Measurements from ENCODE around the gene ABI3. TPM values are rescaled to one million over a fixed set of nuclear protein-coding genes. Genes with fewer than 3 reads are reported as not detected.

ABI3 gene
- total and polyA plus RNA-seq, 4 experiments from 2014 or later, result 9.5 to 24.5 (median 12.9) TPM

GRCh38 chr17:49227436-49228261 lies 17.1 kb downstream of the ABI3 start:
- Mint-ChIP-seq H3K4me1 (peaks cover 17 to 45% (median 27%) of the 10 kb centered on the region in 4 donors), H3K27ac (peak overlapping the region in 2 of 7 donors; percentile 78 to 85), H3K9me3 (no peaks in the 10 kb centered on the region), H3K27me3 (peaks cover 10 to 12% of the 10 kb centered on the region in 2 donors), H3K36me3 (peaks cover 0 to 6% of the 10 kb centered on the region in 2 donors), H3K4me3 (peak overlapping the region in 3 of 8 donors; percentile 24 to 67 (median 29))
- Histone ChIP-seq H3K27ac (ENCODE audit: low read depth, low read length) (no peak overlapping the region), H3K4me1 (ENCODE audit: insufficient read depth, low read length) (peaks cover 44% of the 10 kb centered on the region), H3K9me3 (ENCODE audit: control insufficient read depth in 1 of 2, low read length in 2 of 2) (no peaks in the 10 kb centered on the region), H3K27me3 (ENCODE audit: insufficient read depth, low read length) (peaks cover 16% of the 10 kb centered on the region), H3K36me3 (ENCODE audit: insufficient read depth, low read length) (no peaks in the 10 kb centered on the region), H3K4me3 (ENCODE audit: low read length in 2 of 2) (no peak overlapping the region)
- intact Hi-C loops (cut with micrococcal nuclease), result loop anchor here (1.0 to 2.0 kb wide), 3 partner anchors 35 to 549 kb away; no protein-coding TSS in a partner anchor
- POLR2A ChIA-PET (ENCODE audit: partially characterized antibody), result interaction anchor here (1.3 to 4.8 kb wide), 4 partner anchors 12 to 47 kb away, joined by 4 to 82 read pairs (median 8); partner anchors contain the start of genes ABI3 and GNGT2
- peak; percentile 61 to 73 (median 70) for DNase-seq
- CTCF ChIA-PET (ENCODE audit: partially characterized antibody), result interaction anchor here (0.7 to 13.8 kb wide), 24 partner anchors 9 to 180 kb away, joined by 3 to 315 read pairs (median 4); partner anchors contain the start of genes ABI3 and GNGT2

- H3K27me3 ChIP-seq (ENCODE audit: insufficient read depth, low read length), result peaks cover 16% of the 10 kb centered on the region
- no peaks in the 10 kb centered on the region for H3K36me3 Mint-ChIP-seq
- H3K36me3 ChIP-seq (ENCODE audit: insufficient read depth, low read length), result no peaks in the 10 kb centered on the region
- ChIA-PET CTCF (ENCODE audit: partially characterized antibody) (interaction anchor here (0.6 to 13.8 kb wide), 12 partner anchors 10 to 206 kb away, joined by 3 to 315 read pairs (median 6); no protein-coding TSS in a partner anchor), POLR2A (ENCODE audit: partially characterized antibody) (interaction anchor here (1.4 to 2.8 kb wide), 4 partner anchors 11 to 49 kb away, joined by 5 to 24 read pairs (median 6); partner anchors contain the start of genes ABI3 and GNGT2)
- H3K4me3 Mint-ChIP-seq, result peak overlapping the region; percentile 43 to 79 (median 64)
- H3K27me3 Mint-ChIP-seq, result peaks cover 10 to 12% of the 10 kb centered on the region in 2 donors
- peak overlapping the region in 5 of 7 donors; percentile 8 to 74 (median 61) for H3K27ac Mint-ChIP-seq
- H3K4me3 ChIP-seq (ENCODE audit: low read length in 2 of 2), result no peak overlapping the region
- H3K9me3 Mint-ChIP-seq, result no peaks in the 10 kb centered on the region
- no peaks in the 10 kb centered on the region for H3K9me3 ChIP-seq (ENCODE audit: control insufficient read depth in 1 of 2, low read length in 2 of 2)
- no peak for DNase-seq
- H3K4me1 ChIP-seq (ENCODE audit: insufficient read depth, low read length), result peaks cover 28% of the 10 kb centered on the region
- intact Hi-C loops (cut with micrococcal nuclease), result loop anchor here (2.0 kb wide), 1 partner anchor 550 kb away; no protein-coding TSS in a partner anchor
- H3K27ac ChIP-seq (ENCODE audit: low read depth, low read length), result no peak overlapping the region
- peaks cover 11 to 29% (median 18%) of the 10 kb centered on the region in 4 donors for H3K4me1 Mint-ChIP-seq
Measured at GRCh38 chr17:49229076-49229804, 18.7 kb downstream of the ABI3 start.

- peaks cover 7 to 12% of the 10 kb centered on the region in 2 donors for H3K27me3 Mint-ChIP-seq
- peak overlapping the region; percentile 64 to 95 (median 83) for H3K4me3 Mint-ChIP-seq
- H3K4me1 Mint-ChIP-seq, result peaks cover 8 to 24% (median 13%) of the 10 kb centered on the region in 4 donors
- peak overlapping the region; percentile 62 to 88 for H3K4me3 ChIP-seq (ENCODE audit: low read length in 2 of 2)
- ChIA-PET POLR2A (ENCODE audit: partially characterized antibody) (interaction anchor here (0.7 to 2.8 kb wide), 5 partner anchors 12 to 321 kb away, joined by 3 to 24 read pairs (median 5); partner anchors contain the start of genes ABI3 and GNGT2), CTCF (ENCODE audit: partially characterized antibody) (interaction anchor here (0.7 to 13.8 kb wide), 7 partner anchors 10 to 327 kb away, joined by 3 to 315 read pairs (median 6); no protein-coding TSS in a partner anchor)
- intact Hi-C loops (cut with micrococcal nuclease), result loop anchor here (2.0 kb wide), 1 partner anchor 551 kb away; no protein-coding TSS in a partner anchor
- DNase-seq, result no peak
- peak overlapping the region in 6 of 7 donors; percentile 8 to 74 (median 67) for H3K27ac Mint-ChIP-seq
- H3K9me3 Mint-ChIP-seq, result no peaks in the 10 kb centered on the region
- no peak overlapping the region for H3K27ac ChIP-seq (ENCODE audit: low read depth, low read length)
- peaks cover 22% of the 10 kb centered on the region for H3K4me1 ChIP-seq (ENCODE audit: insufficient read depth, low read length)
- peaks cover 16% of the 10 kb centered on the region for H3K27me3 ChIP-seq (ENCODE audit: insufficient read depth, low read length)
- H3K9me3 ChIP-seq (ENCODE audit: control insufficient read depth in 1 of 2, low read length in 2 of 2), result no peaks in the 10 kb centered on the region
- no peaks in the 10 kb centered on the region for H3K36me3 ChIP-seq (ENCODE audit: insufficient read depth, low read length)
- no peaks in the 10 kb centered on the region for H3K36me3 Mint-ChIP-seq
Measured at GRCh38 chr17:49229805-49230600, 19.5 kb downstream of the ABI3 start.

- ChIA-PET POLR2A (ENCODE audit: partially characterized antibody) (interaction anchor here (0.7 to 2.8 kb wide), 4 partner anchors 15 to 322 kb away, joined by 3 to 24 read pairs (median 4); partner anchors contain the start of genes ABI3 and GNGT2), CTCF (ENCODE audit: partially characterized antibody) (interaction anchor here (1.0 to 13.8 kb wide), 4 partner anchors 39 to 326 kb away, joined by 3 to 315 read pairs (median 62); no protein-coding TSS in a partner anchor)
- Histone ChIP-seq H3K4me1 (ENCODE audit: insufficient read depth, low read length) (peaks cover 17% of the 10 kb centered on the region), H3K36me3 (ENCODE audit: insufficient read depth, low read length) (no peaks in the 10 kb centered on the region), H3K4me3 (ENCODE audit: low read length in 2 of 2) (peak within 1 kb of the TSS; percentile 62 to 88), H3K27ac (ENCODE audit: low read depth, low read length) (no peak within 1 kb of the TSS), H3K9me3 (ENCODE audit: control insufficient read depth in 1 of 2, low read length in 2 of 2) (no peaks in the 10 kb centered on the region), H3K27me3 (ENCODE audit: insufficient read depth, low read length) (peaks cover 16% of the 10 kb centered on the region)
- Mint-ChIP-seq H3K36me3 (no peaks in the 10 kb centered on the region), H3K27ac (peak within 1 kb of the TSS; percentile 35 to 96 (median 78)), H3K9me3 (no peaks in the 10 kb centered on the region), H3K4me1 (peaks cover 8 to 24% (median 13%) of the 10 kb centered on the region in 4 donors), H3K27me3 (peaks cover 7 to 12% of the 10 kb centered on the region in 2 donors), H3K4me3 (peak within 1 kb of the TSS; percentile 81 to 95 (median 86))
- peak; percentile 83 to 87 (median 84) for DNase-seq
- intact Hi-C loops (cut with micrococcal nuclease), result no loop called here
Measured at GRCh38 chr17:49230636-49231562, 20.4 kb downstream of the ABI3 start, which contains the start of gene PHOSPHO1. PHOSPHO1 (minus strand) TSS chr17:49230787; CDS start chr17:49226691, 4,096 bp downstream.

- H3K27ac Mint-ChIP-seq, result peak overlapping the region in 3 of 7 donors; percentile 37 to 90 (median 85)
- Histone ChIP-seq H3K36me3 (ENCODE audit: insufficient read depth, low read length) (no peaks in the 10 kb centered on the region), H3K9me3 (ENCODE audit: control insufficient read depth in 1 of 2, low read length in 2 of 2) (no peaks in the 10 kb centered on the region), H3K27ac (ENCODE audit: low read depth, low read length) (no peak overlapping the region), H3K4me3 (ENCODE audit: low read length in 2 of 2) (peak overlapping the region in 1 of 2 donors; percentile 62), H3K27me3 (ENCODE audit: insufficient read depth, low read length) (peaks cover 16% of the 10 kb centered on the region), H3K4me1 (ENCODE audit: insufficient read depth, low read length) (peaks cover 17% of the 10 kb centered on the region)
- peaks cover 7 to 12% of the 10 kb centered on the region in 2 donors for H3K27me3 Mint-ChIP-seq
- ChIA-PET POLR2A (ENCODE audit: partially characterized antibody) (interaction anchor here (1.6 to 2.8 kb wide), 2 partner anchors 16 to 39 kb away, joined by 4 to 24 read pairs; no protein-coding TSS in a partner anchor), CTCF (ENCODE audit: partially characterized antibody) (interaction anchor here (1.7 to 13.8 kb wide), 3 partner anchors 39 to 137 kb away, joined by 3 to 315 read pairs (median 120); no protein-coding TSS in a partner anchor)
- H3K36me3 Mint-ChIP-seq, result no peaks in the 10 kb centered on the region
- H3K9me3 Mint-ChIP-seq, result no peaks in the 10 kb centered on the region
- DNase-seq, result no peak
- peaks cover 8 to 24% (median 13%) of the 10 kb centered on the region in 4 donors for H3K4me1 Mint-ChIP-seq
- peak overlapping the region; percentile 81 to 95 (median 86) for H3K4me3 Mint-ChIP-seq
- intact Hi-C loops (cut with micrococcal nuclease), result no loop called here
Measured at GRCh38 chr17:49231563-49231894, 21.0 kb downstream of the ABI3 start.
